Vagina (tissue), 2 donors: Measurements from ENCODE around the gene HM13.

Experiments
- POLR2A ChIP-seq, 2 donors: fragments of 450-650 bp; IDR thresholded peaks; one replicate each; pipeline ENCODE4 v1.6.1; 2017; ENCODE audit warnings: antibody characterized with exemption in 2 of 2, mild to moderate bottlenecking in 2 of 2, moderate library complexity in 2 of 2
- POLR2AphosphoS5 ChIP-seq, 2 donors: sonication (generic); formaldehyde crosslinking; IDR thresholded peaks; one replicate each; pipeline ENCODE4 v1.9.0; 2017; ENCODE audit warnings: antibody characterized with exemption in 2 of 2, mild to moderate bottlenecking in 2 of 2, low read depth in 1 of 2; ENCODE audit not compliant: insufficient read depth in 1 of 2
- TF ChIP-seq, protein P1 (sequence below), 3 experiments: fragments of 450-650 bp in 2 of 3; fragments of 200-600 bp in 1 of 3; sonication (generic) in 1 of 3; IDR thresholded peaks; one replicate each; pipeline ENCODE4 v1.5.1; 2017 to 2019; ENCODE audit warnings: antibody characterized with exemption in 3 of 3, mild to moderate bottlenecking in 2 of 3, moderate library complexity in 2 of 3

DNA sequence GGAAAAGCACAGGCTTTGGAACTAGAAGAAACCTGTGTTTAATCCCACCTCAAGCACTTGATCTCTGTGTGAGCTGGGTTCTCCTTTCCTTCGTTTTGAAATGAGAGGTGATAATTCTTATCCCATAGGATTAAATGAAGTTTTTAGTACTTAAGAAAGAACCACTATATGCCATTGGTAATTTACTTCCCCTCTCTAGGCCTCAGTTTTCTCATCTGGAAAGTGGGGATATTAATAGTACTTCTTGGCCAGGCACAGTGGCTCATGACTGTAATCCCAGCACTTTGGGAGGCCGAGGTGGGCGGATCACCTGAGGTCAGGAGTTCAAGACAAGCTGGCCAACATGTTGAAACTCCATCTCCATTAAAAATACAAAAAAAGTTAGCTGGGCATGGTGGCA is 25.1 kb upstream of the HM13 start:
- TF ChIP-seq, protein P1, sequence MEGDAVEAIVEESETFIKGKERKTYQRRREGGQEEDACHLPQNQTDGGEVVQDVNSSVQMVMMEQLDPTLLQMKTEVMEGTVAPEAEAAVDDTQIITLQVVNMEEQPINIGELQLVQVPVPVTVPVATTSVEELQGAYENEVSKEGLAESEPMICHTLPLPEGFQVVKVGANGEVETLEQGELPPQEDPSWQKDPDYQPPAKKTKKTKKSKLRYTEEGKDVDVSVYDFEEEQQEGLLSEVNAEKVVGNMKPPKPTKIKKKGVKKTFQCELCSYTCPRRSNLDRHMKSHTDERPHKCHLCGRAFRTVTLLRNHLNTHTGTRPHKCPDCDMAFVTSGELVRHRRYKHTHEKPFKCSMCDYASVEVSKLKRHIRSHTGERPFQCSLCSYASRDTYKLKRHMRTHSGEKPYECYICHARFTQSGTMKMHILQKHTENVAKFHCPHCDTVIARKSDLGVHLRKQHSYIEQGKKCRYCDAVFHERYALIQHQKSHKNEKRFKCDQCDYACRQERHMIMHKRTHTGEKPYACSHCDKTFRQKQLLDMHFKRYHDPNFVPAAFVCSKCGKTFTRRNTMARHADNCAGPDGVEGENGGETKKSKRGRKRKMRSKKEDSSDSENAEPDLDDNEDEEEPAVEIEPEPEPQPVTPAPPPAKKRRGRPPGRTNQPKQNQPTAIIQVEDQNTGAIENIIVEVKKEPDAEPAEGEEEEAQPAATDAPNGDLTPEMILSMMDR (IDR thresholded peaks at IDR 0.05), result no peak
- TF ChIP-seq POLR2AphosphoS5 (IDR thresholded peaks at IDR 0.05; ENCODE audit: insufficient read depth in 1 of 2, low read depth in 1 of 2) (no peak), POLR2A (IDR thresholded peaks at IDR 0.05) (no peak)
